SU-DHL-6 (cell line): ENCODE data around the gene CLN6.
"Not testable (repeated sequence)": the region's sequence is repeated elsewhere in the genome, so short reads cannot be mapped to it uniquely, and the experiment has no call there.

ENCODE experiments used
- H2AFZ ChIP-seq: fragments of 200-600 bp; sonication (generic); 2 replicates; pipeline ENCODE4 v1.6.1; 2014; ENCODE audit warnings: low read depth, mild to moderate bottlenecking, moderate library complexity, mixed read lengths, antibody characterized with exemption, low read length; ENCODE audit not compliant: severe bottlenecking
- H3F3A ChIP-seq: fragments of 200-600 bp; shearing (Covaris generic); 2 replicates; pipeline ENCODE4 v1.6.0; 2016; ENCODE audit warnings: antibody characterized with exemption, mild to moderate bottlenecking; ENCODE audit not compliant: insufficient read depth
- H3K27ac ChIP-seq: fragments of 200-600 bp; sonication (generic); 2 replicates; pipeline ENCODE4 v1.5.1; 2016; ENCODE audit warnings: low read depth, mild to moderate bottlenecking, low read length, moderate library complexity, mixed read lengths
- H3K27me3 ChIP-seq: fragments of 200-600 bp; sonication (generic), shearing (Covaris generic); 2 replicates; pipeline ENCODE4 v1.6.0; 2014; ENCODE audit warnings: mild to moderate bottlenecking, low read length
- H3K36me3 ChIP-seq: fragments of 200-600 bp; sonication (generic); 2 replicates; pipeline ENCODE4 v1.6.1; 2014; ENCODE audit warnings: mild to moderate bottlenecking, low read length, mixed read lengths
- H3K4me2 ChIP-seq: fragments of 300-600, 200-600 bp; shearing (Covaris generic), sonication (generic); 2 replicates; pipeline ENCODE4 v1.6.0; 2014; ENCODE audit warnings: low read length, low read depth, mild to moderate bottlenecking; ENCODE audit not compliant: poor library complexity, severe bottlenecking
- H3K4me3 ChIP-seq: fragments of 200-600 bp; sonication (generic); 2 replicates; pipeline ENCODE4 v1.5.1; 2014; ENCODE audit warnings: antibody characterized with exemption, low read length, mild to moderate bottlenecking, mixed read lengths; ENCODE audit not compliant: insufficient read depth, poor library complexity, severe bottlenecking
- H3K79me2 ChIP-seq: fragments of 200-600 bp; sonication (generic); 2 replicates; pipeline ENCODE4 v1.6.1; 2014; ENCODE audit warnings: mild to moderate bottlenecking, low read length, moderate library complexity; ENCODE audit not compliant: insufficient read depth
- H3K9ac ChIP-seq: fragments of 200-600 bp; sonication (generic); 2 replicates; pipeline ENCODE4 v1.7.0; 2014; ENCODE audit warnings: mild to moderate bottlenecking, low read length
- H3K9me2 ChIP-seq: fragments of 200-600 bp; sonication (generic); replicated peaks from 2 replicates; pipeline ENCODE4 v1.6.1; 2014; ENCODE audit warnings: low read length; ENCODE audit not compliant: insufficient read depth
- H3K9me3 ChIP-seq: fragments of 200-600 bp; sonication (generic); 2 replicates; pipeline ENCODE4 v1.6.1; 2014; ENCODE audit warnings: low read length, mixed read lengths; ENCODE audit not compliant: insufficient read depth
- H4K20me1 ChIP-seq: fragments of 200-600 bp; sonication (generic); 2 replicates; pipeline ENCODE4 v1.6.1; 2014; ENCODE audit warnings: low read depth, mild to moderate bottlenecking, antibody characterized with exemption, low read length, moderate library complexity, mixed read lengths
- EZH2phosphoT487 ChIP-seq: fragments of 200-600 bp; sonication (generic), shearing (Covaris generic); conservative IDR thresholded peaks from 2 replicates; pipeline ENCODE4 v1.6.1; 2018; ENCODE audit warnings: mild to moderate bottlenecking, antibody characterized with exemption, low read length, moderate library complexity, mixed read lengths
- TF ChIP-seq, protein P1 (sequence below): fragments of 200-600 bp; sonication (generic); IDR thresholded peaks from one replicate; pipeline ENCODE4 v1.5.1; 2017; ENCODE audit warnings: antibody characterized with exemption, mild to moderate bottlenecking, low read length, moderate library complexity; ENCODE audit not compliant: insufficient read depth, poor library complexity, severe bottlenecking

Gene CLN6

DNA sequence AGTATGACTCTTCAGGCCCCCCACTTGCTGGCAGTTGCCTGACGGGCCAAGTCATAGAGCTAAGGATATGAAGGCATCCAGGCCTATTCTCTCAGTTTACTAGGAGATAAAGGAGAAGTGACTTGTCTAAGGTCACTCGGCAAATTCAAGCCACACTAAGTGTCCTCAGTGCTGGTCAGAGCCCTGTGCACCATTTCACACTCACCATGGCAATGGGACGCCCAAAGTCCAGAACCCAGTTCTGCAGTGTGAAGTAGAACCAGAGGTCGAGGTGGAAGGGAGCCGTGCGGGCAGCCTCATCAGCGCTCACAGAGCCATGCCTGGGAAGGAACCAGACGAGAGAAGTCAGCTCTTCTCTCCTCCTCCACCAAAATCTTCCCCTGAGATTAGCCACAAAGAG is 11.2 kb downstream of the CLN6 start:
- H4K20me1 ChIP-seq: no peaks in the 10 kb centered on the region
- no peaks in the 10 kb centered on the region for H3F3A ChIP-seq
- 0 out of 2 replicates have a peak, but pooled peaks cover 5% of the 10 kb centered on the region for H3K36me3 ChIP-seq
- no peak overlapping the region for H2AFZ ChIP-seq
- H3K9ac ChIP-seq: no peak overlapping the region
- no peak overlapping the region for H3K27ac ChIP-seq
- H3K4me3 ChIP-seq: no peak overlapping the region
- TF ChIP-seq EZH2phosphoT487: no peak
- no peaks in the 10 kb centered on the region for H3K9me3 ChIP-seq
- peaks cover 70% of the 10 kb centered on the region for H3K79me2 ChIP-seq
- H3K4me2 ChIP-seq: no peak overlapping the region
- no peaks in the 10 kb centered on the region for H3K9me2 ChIP-seq
- H3K27me3 ChIP-seq: no peaks in the 10 kb centered on the region

DNA sequence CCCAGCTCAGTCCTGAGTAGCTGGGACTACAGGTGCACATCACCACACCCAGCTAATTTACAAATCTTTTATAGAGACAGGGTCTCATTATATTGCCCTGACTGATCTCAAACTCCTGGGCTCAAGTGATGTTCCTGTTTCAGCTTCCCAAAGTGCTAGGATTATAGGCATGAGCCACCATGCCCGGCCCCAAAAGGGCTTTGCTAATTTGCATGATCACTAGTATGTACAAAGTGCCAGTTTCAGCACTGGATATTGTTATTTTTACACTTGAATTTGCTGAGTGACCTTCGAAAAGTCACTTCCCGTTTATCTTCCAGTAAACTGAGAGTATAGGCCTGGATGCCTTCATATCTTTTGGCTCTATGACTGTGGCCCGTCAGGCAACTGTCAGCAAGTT is 12.2 kb downstream of the CLN6 start:
- TF ChIP-seq, protein P1, sequence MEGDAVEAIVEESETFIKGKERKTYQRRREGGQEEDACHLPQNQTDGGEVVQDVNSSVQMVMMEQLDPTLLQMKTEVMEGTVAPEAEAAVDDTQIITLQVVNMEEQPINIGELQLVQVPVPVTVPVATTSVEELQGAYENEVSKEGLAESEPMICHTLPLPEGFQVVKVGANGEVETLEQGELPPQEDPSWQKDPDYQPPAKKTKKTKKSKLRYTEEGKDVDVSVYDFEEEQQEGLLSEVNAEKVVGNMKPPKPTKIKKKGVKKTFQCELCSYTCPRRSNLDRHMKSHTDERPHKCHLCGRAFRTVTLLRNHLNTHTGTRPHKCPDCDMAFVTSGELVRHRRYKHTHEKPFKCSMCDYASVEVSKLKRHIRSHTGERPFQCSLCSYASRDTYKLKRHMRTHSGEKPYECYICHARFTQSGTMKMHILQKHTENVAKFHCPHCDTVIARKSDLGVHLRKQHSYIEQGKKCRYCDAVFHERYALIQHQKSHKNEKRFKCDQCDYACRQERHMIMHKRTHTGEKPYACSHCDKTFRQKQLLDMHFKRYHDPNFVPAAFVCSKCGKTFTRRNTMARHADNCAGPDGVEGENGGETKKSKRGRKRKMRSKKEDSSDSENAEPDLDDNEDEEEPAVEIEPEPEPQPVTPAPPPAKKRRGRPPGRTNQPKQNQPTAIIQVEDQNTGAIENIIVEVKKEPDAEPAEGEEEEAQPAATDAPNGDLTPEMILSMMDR: no peak
- no peak for TF ChIP-seq EZH2phosphoT487
- no peak overlapping the region for H3K27ac ChIP-seq
- H2AFZ ChIP-seq: no peak overlapping the region
- H3K9ac ChIP-seq: no peak overlapping the region
- peaks cover 64% of the 10 kb centered on the region for H3K79me2 ChIP-seq
- H3K27me3 ChIP-seq: no peaks in the 10 kb centered on the region
- H3K4me3 ChIP-seq: no peak overlapping the region
- no peak overlapping the region for H3K4me2 ChIP-seq
- H3F3A ChIP-seq: peaks cover 2% of the 10 kb centered on the region; the same call in 1 of the 2 replicates
- no peaks in the 10 kb centered on the region for H3K9me3 ChIP-seq
- 0 out of 2 replicates have a peak, but pooled peaks cover 5% of the 10 kb centered on the region for H3K36me3 ChIP-seq
- H3K9me2 ChIP-seq: no peaks in the 10 kb centered on the region
- H4K20me1 ChIP-seq: no peaks in the 10 kb centered on the region

GRCh38 chr15:68214838-68215254 is 14.7 kb downstream of the CLN6 start:
- Histone ChIP-seq H3K4me2 (no peak overlapping the region), H4K20me1 (no peaks in the 10 kb centered on the region), H2AFZ (no peak overlapping the region), H3K9ac (no peak overlapping the region), H3K79me2 (peaks cover 55% of the 10 kb centered on the region), H3K27ac (no peak overlapping the region), H3K27me3 (no peaks in the 10 kb centered on the region), H3K36me3 (0 out of 2 replicates have a peak, but pooled peaks cover 5% of the 10 kb centered on the region), H3K9me2 (no peaks in the 10 kb centered on the region), H3K9me3 (no peaks in the 10 kb centered on the region), H3F3A (peaks cover 3% of the 10 kb centered on the region; the same call in 1 of the 2 replicates), H3K4me3 (no peak overlapping the region)
- TF ChIP-seq, protein P1: no peak
- no peak for TF ChIP-seq EZH2phosphoT487

GRCh38 chr15:68213991-68214837 is 15.3 kb downstream of the CLN6 start:
- H3K9ac ChIP-seq: no peak overlapping the region
- H3K27me3 ChIP-seq: no peaks in the 10 kb centered on the region
- H3F3A ChIP-seq: peaks cover 8% of the 10 kb centered on the region
- H4K20me1 ChIP-seq: no peaks in the 10 kb centered on the region
- H3K27ac ChIP-seq: no peak overlapping the region
- H3K79me2 ChIP-seq: peaks cover 53% of the 10 kb centered on the region
- H3K36me3 ChIP-seq: 0 out of 2 replicates have a peak, but pooled peaks cover 5% of the 10 kb centered on the region
- no peaks in the 10 kb centered on the region for H3K9me3 ChIP-seq
- no peaks in the 10 kb centered on the region for H3K9me2 ChIP-seq
- TF ChIP-seq, protein P1: no peak
- no peak for TF ChIP-seq EZH2phosphoT487
- H3K4me3 ChIP-seq: no peak overlapping the region
- H2AFZ ChIP-seq: no peak overlapping the region
- no peak overlapping the region for H3K4me2 ChIP-seq

GRCh38 chr15:68213491-68213845 is 16.1 kb downstream of the CLN6 start:
- not testable (repeated sequence) for H3K9ac ChIP-seq, H3K9me3 ChIP-seq, H3K9me2 ChIP-seq, H3F3A ChIP-seq, H3K4me2 ChIP-seq, H3K27ac ChIP-seq, H3K4me3 ChIP-seq, H3K27me3 ChIP-seq, H4K20me1 ChIP-seq, H3K36me3 ChIP-seq, H2AFZ ChIP-seq
- peaks cover 53% of the 10 kb centered on the region for H3K79me2 ChIP-seq
